COLO668 (cell line): ENCODE measurements around the gene RFX4.

Experiments used
- DNase-seq: peaks from one replicate; lab custom pipeline; 2025; ENCODE audit not compliant: unreplicated experiment; lab: John Stamatoyannopoulos, UW

Gene RFX4

DNA sequence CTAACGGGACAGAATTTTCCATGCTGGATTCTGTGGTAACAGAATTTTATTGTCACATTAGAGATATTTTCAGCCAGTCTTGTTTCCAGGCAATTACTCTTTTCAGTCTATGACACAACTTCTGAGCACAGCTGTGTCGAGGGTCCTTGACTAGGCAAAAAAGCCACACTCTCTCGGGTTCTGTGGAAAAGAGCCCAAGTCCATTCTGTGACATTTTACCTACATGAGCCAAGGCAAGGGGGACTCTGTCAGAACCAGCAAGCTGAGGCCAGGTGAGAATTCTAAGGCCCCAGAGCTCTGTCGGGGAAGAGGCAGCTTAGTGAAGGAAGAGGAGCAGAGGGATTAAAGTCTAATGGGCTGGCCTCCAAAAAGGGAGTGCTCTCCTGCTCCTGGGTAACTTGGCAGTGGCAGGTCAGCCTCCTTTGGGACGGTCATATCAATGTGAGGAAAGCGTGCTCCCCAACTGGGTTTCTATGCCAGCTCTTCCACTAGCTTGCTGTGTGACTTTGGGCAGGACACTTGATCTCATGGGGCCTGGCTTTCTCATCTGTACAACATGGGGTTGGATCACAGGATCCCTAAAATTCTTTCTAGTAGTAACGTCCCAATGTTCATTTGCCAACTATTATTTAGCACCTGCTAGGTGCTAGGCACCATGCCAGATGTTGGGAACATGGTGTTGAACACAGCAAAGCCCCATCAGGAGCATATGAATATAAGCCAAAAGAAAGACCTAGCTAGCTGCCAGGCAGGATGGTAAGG is 175.7 kb downstream of the RFX4 start:
- DNase-seq: no peak

DNA sequence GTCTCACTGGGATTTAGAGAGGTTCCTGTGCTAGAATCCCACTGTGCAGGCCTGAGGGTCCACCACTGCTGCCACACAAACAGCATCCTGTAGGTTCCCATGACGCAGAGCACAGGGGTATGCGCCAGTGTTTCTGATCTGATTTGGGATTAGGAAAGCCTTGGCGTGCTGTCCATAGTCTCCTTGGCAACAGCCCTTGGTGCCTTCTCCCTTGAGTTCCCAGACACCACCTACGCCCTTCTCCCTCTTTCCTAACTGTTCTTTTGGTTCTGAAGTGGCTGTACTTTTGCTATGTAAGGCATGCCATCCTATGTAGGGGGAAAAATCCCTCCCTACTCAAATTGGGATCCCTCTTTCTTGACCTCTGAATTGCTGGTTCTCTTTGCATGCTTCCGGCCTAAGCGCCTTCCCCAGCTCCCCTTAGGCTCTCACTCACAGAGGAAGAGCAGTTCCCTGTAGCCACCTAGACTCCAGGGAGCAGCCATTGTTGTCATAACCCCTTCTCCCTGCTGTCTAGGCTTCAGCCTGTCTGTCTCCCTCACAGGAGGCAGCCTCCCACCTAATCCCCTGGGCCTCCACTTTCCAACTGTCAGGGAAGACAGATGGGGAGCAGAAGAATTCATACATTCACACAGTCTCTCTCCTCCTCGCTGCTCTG is 176.9 kb downstream of the RFX4 start:
- DNase-seq: no peak

DNA sequence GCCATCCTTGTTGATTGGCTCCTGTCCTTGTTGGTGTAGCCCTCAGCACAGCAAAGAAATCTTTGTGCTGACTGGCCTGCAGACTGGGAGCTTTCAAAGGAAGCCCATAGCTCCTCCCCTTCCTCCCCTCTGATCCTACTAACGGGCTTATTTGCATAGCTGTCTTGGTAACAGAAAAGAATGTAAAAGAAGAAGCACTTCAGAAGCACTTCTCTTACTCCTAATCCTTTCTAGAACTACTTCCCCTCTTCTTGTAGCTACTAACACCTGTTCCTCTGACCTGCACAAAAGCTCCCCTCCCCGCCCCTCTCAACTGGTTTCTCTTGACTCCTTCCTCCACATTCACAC is 177.4 kb downstream of the RFX4 start:
- DNase-seq: no peak

DNA sequence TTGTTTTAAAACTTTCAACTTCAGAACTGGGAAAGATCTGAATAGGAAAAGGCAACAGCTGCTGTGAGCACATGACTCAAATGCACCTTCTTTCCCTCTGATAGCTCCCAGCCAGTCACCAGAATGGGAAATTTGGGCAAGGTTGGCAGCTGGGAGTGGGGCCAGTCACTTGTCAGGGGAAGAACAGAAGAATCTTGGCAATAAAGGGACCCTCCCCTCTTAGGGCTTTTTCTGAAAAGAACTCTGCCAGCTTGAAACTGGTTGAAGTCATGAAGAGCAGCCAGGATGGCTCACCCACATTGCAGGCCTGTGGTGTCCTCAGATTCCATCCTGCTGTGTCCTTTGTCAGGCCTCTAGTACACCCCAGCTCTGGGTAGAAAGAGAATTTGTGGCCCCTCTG is 181.4 kb downstream of the RFX4 start:
- DNase-seq: no peak

DNA sequence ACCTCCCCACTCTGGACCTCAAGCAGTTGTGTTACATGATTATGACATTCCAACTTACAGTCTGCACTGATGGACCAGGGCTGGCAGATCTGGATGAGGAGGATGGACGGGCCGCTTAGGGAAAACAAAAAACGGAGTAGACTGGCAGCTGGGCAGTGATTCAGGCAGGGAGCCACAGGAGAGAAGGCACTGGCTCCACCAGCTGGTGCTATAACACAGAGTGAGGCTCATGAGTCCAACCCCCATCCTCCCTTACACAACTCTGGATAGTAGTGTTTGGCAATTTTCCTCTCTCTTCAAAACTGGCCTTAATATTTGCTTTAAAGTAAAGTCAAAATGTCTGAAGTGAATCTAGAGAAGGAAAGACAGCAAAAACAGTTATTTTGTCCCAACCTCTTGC is 181.9 kb downstream of the RFX4 start:
- DNase-seq: no peak

DNA sequence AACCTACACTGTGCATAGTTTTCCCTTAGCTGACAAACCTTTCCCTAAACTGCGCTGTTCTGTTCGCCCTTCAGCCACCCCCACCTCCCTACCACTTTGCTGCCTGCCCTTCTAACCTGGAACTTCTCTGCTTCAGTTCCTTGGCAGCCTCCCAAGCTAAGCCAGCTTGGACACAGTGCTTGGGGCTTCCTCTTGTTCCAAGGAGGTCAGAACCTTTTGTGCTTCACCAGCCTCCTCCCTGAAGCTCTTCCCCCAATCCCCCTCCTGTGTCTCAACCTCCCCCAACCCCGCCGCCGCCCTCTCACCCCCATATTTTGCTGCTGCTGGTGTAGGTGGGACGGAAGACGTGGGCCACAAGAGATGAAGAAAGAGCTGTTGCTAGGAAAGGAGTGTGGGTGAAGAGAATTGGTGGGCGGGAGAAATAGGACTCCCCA is 183.6 kb downstream of the RFX4 start:
- DNase-seq: no peak

DNA sequence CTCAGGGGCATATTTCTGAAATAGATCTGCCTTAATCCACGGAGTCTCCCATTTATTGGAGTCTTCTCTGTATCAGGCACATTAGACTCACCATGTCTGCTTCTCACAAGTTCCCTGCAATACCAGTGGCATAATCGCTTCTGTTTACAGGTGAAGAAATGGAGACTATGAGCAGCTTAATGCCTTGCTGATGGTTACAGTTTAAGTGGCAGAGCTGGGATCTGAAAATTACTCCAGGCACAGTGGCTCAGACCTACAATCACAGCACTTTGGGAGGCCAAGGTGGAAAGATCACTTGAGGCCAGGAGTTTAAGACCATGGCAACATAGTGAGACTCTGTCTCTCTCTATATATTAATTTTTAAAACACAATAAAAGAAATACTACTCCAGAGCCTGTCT is 184.4 kb downstream of the RFX4 start:
- no peak for DNase-seq

DNA sequence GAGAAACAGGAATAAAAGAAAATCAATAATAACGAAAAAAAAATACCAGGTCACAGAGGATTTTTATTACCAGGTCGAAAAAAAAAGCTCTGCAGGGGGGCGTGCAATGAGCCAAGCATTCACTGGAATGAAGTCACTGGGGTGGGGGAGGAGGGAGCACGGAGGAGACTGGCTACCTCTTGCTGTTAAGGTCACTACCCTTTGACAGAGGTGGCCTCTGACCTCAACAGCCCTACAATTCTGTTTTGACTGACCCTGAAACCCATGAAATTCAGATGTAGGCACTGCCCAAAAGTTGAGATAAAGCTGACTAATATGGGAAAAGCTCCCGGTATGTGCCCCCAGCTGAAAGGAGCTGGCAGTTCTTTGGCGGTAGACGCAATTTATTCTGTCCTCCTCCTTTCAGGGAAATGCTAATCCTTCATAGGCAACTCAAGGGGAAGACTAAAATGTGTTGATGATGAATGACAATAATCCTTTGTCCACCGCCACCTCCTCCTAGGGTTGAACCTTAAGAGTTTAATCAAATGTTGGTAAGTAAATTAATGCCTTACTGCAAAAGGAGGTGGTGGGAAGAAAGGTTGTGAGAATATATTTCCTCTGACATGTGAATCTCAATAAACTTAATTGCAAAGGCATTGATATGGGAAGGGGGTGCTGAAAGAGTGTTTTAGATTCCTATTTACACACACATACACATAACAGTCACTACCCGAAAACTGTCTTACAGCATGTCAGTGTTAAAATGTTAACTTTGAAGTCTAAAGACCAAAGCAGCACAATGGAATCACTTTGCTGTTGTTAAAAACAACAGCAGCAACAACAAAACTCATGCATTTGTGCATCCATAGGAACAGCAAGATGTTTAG is 185.4 kb downstream of the RFX4 start:
- DNase-seq: no peak

DNA sequence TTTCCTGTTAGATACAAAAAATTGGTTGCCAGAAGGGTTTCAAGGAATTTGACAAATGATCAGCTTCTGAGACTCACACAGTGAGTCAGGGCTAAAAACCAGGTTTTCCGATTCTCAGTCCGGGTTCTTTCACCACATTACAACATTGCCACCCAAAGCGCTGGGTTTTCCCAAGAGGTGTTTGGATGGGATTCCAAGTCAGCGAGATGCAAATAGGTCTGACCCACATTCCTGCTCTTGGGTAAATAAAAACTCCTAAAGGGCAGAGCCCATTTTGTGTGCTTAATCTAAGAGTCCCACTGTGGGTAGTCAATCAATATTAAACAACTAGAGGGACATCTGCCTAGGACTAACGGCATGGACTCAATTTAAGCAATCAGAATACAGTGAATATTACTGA is 186.3 kb downstream of the RFX4 start:
- DNase-seq: no peak

DNA sequence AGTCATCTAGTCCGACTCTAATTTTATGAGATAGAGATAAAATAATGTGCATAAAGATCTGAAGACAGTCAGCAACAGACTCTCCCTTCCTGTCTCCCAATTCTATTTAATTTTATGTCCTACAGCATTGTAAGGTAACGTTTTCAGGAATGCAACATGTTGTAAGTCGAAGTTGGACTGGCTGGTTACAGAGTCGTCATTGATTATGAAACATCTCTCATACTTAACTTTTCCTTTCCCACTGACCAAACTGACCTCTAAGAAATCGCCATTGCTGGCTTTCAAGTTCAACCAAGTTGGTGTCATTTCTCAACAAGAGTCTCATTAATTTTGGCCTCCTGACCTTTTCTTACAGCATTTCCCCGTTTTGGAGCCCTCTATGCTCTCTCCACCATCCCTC is 186.7 kb downstream of the RFX4 start:
- no peak for DNase-seq

DNA sequence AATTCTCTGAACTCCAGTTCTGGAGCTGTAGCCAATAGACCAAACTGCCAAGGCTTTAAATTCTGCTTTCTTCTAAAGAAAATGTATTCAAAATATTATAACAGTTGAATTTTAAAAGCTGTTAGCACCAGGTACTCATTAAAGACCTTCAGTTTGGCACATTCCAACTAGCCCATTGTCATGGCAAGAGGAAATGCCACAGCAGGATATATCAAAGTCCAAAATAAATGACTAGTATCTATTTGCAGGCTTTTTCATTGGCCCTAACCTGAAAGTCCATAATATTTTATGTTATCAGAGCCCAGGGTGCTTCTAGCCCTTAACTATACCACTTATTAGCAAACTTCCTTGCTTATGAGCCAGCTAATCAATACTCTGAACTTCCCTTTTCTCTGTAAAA is 188.6 kb downstream of the RFX4 start:
- no peak for DNase-seq

DNA sequence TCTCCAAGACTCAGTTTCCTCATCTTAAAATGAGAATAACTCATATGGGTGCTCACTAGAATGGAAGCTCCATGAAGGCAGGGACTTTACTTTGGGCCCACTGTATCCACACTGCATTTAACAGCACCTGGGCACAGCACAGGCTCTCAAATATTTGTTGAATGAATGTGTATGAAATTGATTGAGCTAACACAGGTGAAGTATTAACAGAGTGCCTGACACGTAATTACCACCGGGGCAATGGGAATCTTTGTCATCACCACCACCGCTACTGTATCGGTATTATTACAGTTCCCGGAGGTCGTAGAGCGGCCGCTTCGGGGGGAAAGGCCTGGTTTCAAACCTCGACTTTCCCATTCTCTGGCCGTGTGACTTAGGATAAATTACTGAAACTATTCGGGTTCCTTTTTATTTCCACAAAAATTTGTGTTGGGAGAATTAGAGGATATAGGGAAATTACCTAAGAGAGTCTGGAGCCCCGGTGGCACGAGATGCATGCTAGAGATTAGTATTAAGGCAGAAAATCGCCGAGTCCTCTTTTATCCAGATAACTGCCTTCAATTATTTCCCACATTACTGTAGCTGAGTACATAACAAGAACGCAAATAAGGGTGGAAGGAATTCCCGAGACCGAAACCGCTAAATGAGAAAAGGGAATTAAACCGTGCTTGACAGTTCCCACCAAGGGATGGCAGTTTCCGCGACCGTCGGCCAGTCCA is 190.6 kb downstream of the RFX4 start:
- DNase-seq: no peak

DNA sequence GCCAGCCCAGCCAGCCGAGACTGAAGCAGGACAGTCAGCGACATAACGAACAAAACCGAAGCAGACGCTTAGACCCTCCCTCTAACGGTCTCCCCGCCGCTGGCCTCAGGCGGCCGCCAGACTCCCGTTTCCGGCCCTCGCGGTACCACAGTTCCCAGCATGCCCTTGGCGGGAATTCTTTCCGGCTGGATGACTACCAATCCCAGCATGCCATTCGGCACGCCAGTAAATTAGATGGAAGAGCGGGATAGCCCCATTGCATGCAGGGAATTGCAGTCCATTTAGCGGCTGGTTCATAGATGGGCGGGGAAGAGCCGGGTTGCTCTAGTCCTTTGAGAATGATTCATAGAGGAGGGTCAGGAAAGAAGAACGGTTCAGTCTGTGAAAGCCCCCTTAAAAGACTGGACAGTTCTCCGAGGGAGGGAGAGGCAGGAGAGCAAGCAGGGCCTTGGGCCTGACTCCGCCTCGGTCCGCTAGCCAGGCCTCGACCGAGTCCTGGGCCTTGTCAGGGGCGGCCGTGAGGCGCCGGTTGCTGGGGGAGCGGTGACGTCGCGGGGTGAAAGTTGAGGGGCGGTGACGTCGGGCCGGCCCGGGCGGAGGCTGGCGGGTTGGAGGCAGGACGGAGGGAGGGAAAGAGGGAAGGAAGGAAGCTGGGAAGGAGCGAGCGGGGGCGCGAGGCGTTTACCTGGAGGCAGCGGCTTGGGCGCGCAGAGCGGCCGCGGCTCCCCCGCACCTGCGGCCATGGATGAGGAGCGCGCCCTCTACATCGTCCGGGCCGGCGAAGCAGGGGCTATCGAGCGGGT is 191.4 kb downstream of the RFX4 start, which contains the start of gene RIC8B:
Gene RIC8B (plus strand): TSS at position 678 of the 803 bp plus-strand sequence. CDS start 64 bp downstream, at position 742.
- DNase-seq: peak; percentile 97

DNA sequence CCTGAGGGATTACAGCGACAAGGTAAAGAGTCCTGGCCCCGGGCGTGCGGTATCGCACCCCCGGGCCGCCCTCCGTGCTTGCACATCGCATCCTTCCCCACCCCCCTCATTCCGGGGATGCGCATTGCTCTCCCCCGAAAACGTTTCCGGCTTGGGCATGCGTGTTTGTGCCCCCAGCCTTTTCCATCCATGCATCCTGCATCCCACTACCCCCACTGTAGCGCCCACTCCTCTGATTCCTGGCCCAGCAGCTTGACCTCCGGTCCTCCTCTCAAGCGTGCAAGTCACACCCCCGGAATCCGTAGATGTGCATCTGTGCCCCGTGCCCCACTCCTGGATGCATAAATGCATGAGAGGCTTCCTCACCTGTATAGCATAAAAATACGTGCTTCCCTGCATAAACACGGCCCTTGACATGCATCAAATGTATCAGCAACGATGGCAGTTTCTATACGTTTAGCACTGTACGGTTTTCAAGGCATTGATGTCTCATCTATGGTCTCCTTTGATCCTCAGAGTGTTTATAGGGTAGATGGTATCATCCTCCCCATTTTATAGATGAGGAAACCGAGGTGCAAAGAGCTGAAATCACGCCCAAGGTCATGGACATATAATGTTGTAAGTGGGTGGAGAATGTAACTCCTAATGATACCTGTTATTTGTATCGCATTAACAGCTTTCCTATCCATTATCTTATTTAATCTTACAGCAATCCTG is 192.2 kb downstream of the RFX4 start:
- DNase-seq: no peak

DNA sequence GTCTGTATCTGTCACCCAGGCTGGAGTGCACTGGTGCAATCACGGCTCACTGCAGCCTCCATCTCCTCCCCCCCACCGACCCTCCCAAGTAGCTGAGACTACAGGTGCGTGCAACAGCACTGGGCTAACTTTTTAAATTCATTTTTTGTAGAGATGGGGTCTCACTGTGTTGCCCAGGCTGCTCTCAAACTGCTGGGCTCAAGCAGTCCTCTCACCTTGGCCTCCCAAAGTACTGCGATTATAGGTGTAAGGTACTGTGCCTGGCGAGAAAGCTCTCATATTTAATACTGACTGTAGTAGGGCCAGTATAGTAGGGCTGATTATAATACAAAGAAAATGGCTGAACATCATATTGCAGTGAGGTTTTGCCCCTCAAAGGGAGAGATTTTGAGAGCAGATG is 194.1 kb downstream of the RFX4 start:
- no peak for DNase-seq

DNA sequence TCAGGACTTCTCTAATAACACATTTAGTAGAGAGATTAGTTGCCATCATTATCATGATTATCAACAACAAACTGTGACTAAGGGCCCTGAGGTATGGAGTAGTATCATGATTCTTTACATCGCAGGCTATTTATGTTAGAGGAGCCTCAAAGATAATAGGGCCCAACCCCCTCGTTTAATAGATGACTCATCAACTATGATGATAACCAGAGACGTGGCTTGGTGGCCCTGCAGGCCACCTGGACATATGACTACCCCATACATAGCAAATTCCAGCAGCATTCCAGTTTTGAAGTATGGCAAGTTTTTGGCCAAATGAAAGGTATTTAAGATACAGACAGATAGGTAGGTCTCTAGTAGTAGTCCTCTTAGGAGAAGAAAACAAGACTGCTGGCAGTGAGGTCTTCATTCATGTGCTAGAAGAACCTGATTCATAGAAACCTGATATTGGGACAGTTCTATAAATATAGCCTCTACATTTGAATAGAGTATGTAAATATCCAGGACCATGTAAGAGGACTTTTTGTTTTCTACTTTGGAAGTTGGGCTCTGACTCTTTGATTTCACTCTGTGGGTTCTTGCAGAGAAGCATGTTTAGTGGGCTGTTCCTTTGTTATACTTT is 197.3 kb downstream of the RFX4 start:
- DNase-seq: peak; percentile 53

DNA sequence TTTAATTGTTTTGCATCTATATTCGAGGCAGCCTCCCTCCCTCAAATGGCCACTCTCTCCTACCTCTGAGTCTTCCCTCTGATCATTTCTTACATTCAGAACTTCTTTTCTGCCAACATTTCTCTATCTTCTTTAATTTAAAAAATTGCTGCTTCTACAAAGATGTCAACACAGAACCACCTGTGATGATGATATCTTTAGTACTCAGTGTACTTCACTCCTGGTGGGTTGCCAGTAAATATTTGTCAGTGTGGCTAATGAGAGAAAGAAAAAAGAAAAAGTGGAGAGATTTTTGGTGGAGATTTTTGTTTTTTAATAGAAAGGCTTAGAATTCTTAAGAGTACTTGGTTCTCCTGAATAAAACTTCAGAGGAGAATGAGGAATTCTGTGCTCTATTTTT is 199.8 kb downstream of the RFX4 start:
- DNase-seq: no peak

DNA sequence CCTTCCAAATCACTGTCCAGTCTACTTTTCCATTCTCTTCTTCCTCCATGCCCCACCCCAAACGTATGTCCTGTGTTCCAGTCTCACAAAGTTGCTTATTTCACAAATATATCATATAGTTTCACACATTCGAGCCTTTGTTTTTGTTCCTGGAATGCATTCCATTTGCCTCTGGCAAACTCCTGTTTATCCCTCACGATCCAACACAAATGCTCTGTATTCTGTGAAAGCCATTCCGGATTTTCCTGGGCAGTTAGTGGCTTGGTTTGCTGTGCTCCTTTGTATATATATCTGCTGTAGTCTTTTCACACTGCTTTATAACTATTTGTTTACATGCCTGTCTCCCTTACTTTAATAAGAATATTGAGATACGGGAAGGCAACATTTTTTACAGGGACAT is 200.7 kb downstream of the RFX4 start:
- no peak for DNase-seq

DNA sequence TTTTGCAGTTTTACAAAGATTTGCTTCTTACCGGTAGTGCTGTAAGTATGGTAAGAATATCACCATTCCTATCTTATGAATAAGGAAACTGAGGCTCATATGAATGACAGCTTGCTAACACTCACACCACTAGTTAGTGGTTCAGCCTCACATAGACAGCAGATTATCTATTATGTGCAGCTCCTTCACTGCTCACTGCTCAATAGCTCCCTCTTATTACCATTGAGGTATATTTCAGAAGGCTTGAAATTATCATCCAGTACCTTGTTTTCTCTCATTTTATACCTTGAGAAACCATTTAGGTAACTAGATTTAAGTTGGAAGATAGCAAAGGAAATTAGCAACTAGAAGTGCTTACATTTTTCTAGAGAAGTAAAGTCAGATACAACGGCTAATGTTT is 207.2 kb downstream of the RFX4 start:
- no peak for DNase-seq
